Hair follicular keratinocyte (primary cell): Measurements from ENCODE around the gene NGLY1. TPM values are rescaled to one million over a fixed set of nuclear protein-coding genes. Genes with fewer than 3 reads are reported as not detected.

Source experiments
- total RNA-seq: library from RNA; depleted of rRNA; stranded (reverse); fragments of >200 nt; gene quantifications from 2 replicates; pipeline ENCODE4 v1.2.3, GENCODE V29; 2015

Gene NGLY1, protein sequence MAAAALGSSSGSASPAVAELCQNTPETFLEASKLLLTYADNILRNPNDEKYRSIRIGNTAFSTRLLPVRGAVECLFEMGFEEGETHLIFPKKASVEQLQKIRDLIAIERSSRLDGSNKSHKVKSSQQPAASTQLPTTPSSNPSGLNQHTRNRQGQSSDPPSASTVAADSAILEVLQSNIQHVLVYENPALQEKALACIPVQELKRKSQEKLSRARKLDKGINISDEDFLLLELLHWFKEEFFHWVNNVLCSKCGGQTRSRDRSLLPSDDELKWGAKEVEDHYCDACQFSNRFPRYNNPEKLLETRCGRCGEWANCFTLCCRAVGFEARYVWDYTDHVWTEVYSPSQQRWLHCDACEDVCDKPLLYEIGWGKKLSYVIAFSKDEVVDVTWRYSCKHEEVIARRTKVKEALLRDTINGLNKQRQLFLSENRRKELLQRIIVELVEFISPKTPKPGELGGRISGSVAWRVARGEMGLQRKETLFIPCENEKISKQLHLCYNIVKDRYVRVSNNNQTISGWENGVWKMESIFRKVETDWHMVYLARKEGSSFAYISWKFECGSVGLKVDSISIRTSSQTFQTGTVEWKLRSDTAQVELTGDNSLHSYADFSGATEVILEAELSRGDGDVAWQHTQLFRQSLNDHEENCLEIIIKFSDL
- total RNA-seq, result 19.1 and 23.7 TPM in 2 replicates

GRCh38 chr3:25782938-25783660 lies at the start of gene NGLY1:
Gene NGLY1, minus strand, starts transcription at chr3:25783443. Its CDS starts 53 bp downstream, at chr3:25783390.

GRCh38 chr3:25789596-25790556 lies 6.6 kb upstream of the NGLY1 start, which contains the start of gene OXSM:
Gene OXSM, plus strand, starts transcription at chr3:25790090. Its CDS starts 931 bp downstream, at chr3:25791021.

Other genes starting within 250 kb of the NGLY1 start
- gene TOP2B, start 118.5 kb downstream of the NGLY1 start, total RNA-seq, result 51.5 and 56.4 TPM in 2 replicates
- gene OXSM, start 6.6 kb upstream of the NGLY1 start, total RNA-seq, result 14.5 and 21.8 TPM in 2 replicates